SK-N-SH (cell line): ENCODE results near the gene KLF7. TPM values are rescaled to one million over a fixed set of nuclear protein-coding genes. Genes with fewer than 3 reads are reported as not detected.

Source experiments
- CTCF ChIA-PET: fragments of 300-600, 350-600 bp; formaldehyde crosslinking; extraction: SDS; loops from one replicate; lab custom pipeline; 2021; lab: Yijun Ruan, JAX
- POLR2A ChIA-PET: fragments of 350-600 bp; sonication (Branson Sonifier 250); formaldehyde crosslinking; extraction: SDS; loops from one replicate; lab custom pipeline; 2020; ENCODE audit warnings: antibody characterized with exemption, inconsistent platforms; lab: Yijun Ruan, JAX
- DNase-seq: peaks from one replicate; pipeline ENCODE4 v3.0.0; 2012
- H2AFZ ChIP-seq: fragments of 200-600 bp; sonication (generic); 2 replicates; pipeline ENCODE4 v1.8.1; 2016; ENCODE audit warnings: antibody characterized with exemption, mild to moderate bottlenecking, low read depth
- H3F3A ChIP-seq: fragments of 200-600 bp; sonication (generic); replicated peaks from 2 replicates; pipeline ENCODE3; 2016; ENCODE audit warnings: antibody characterized with exemption, mild to moderate bottlenecking; ENCODE audit not compliant: insufficient read depth
- H3K27ac ChIP-seq, 2 experiments: fragments of 200-500 bp in 1 of 2; fragments of 200-600 bp in 1 of 2; sonication (Bioruptor generic) in 1 of 2; sonication (generic), shearing (Covaris generic) in 1 of 2; 2 replicates each; pipeline versions ENCODE4 v1.5.1 to v1.6.1; 2014 to 2016; ENCODE audit warnings: low read depth in 2 of 2, inconsistent platforms in 1 of 2, low read length in 1 of 2, mild to moderate bottlenecking in 1 of 2, mixed read lengths in 1 of 2
- H3K27me3 ChIP-seq: fragments of 200-600 bp; sonication (generic), shearing (Covaris generic); 2 replicates; pipeline ENCODE4 v1.6.1; 2016; ENCODE audit warnings: mixed run types; ENCODE audit not compliant: insufficient read depth
- H3K36me3 ChIP-seq, 2 experiments: fragments of 200-500 bp in 1 of 2; fragments of 200-600 bp in 1 of 2; sonication (Bioruptor generic) in 1 of 2; sonication (generic) in 1 of 2; replicated peaks in 1 of 2; 2 replicates each; pipeline versions ENCODE3 to v1.5.1; 2014 to 2016; ENCODE audit warnings: low read length in 1 of 2, mild to moderate bottlenecking in 1 of 2; ENCODE audit not compliant: insufficient read depth in 2 of 2, control insufficient read depth in 1 of 2
- H3K4me1 ChIP-seq, 2 experiments: fragments of 200-500 bp in 1 of 2; fragments of 200-600 bp in 1 of 2; sonication (Bioruptor generic) in 1 of 2; sonication (generic), shearing (Covaris generic) in 1 of 2; 2 replicates each; pipeline versions ENCODE4 v1.5.1 to v1.6.1; 2014 to 2016; ENCODE audit warnings: low read depth in 1 of 2, low read length in 1 of 2, mixed run types in 1 of 2; ENCODE audit not compliant: insufficient read depth in 2 of 2, control insufficient read depth in 1 of 2
- H3K4me2 ChIP-seq: fragments of 200-600 bp; sonication (generic), shearing (Covaris generic); 2 replicates; pipeline ENCODE4 v1.6.1; 2017; ENCODE audit warnings: mixed run types
- H3K4me3 ChIP-seq, 2 experiments: fragments of 200-500 bp in 1 of 2; fragments of 200-600 bp in 1 of 2; sonication (Bioruptor generic) in 1 of 2; sonication (generic), shearing (Covaris generic) in 1 of 2; 2 replicates each; pipeline versions ENCODE4 v1.5.1 to v1.8.1; 2014 to 2016; ENCODE audit warnings: low read depth in 2 of 2, inconsistent platforms in 1 of 2, low read length in 1 of 2, mild to moderate bottlenecking in 1 of 2, mixed read lengths in 1 of 2, moderate library complexity in 1 of 2
- H3K79me2 ChIP-seq: fragments of 200-600 bp; sonication (generic); 2 replicates; pipeline ENCODE4 v1.8.1; 2017; ENCODE audit warnings: mild to moderate bottlenecking; ENCODE audit not compliant: insufficient read depth
- H3K9ac ChIP-seq: fragments of 200-600 bp; sonication (generic); 2 replicates; pipeline ENCODE4 v1.6.1; 2017; ENCODE audit warnings: mixed run types
- H3K9me2 ChIP-seq: fragments of 200-600 bp; sonication (generic); 2 replicates; pipeline ENCODE4 v1.6.1; 2017; ENCODE audit warnings: mixed run types
- H3K9me3 ChIP-seq: fragments of 200-600 bp; sonication (generic); 2 replicates; pipeline ENCODE4 v1.6.1; 2017; ENCODE audit warnings: mixed run types, mild to moderate bottlenecking, moderate library complexity
- H4K20me1 ChIP-seq: fragments of 200-600 bp; sonication (generic); 2 replicates; pipeline ENCODE4 v1.6.1; 2017; ENCODE audit warnings: mild to moderate bottlenecking, mixed run types; ENCODE audit not compliant: insufficient read depth
- CHD2 ChIP-seq: fragments of 150-350 bp; IDR thresholded peaks from 2 replicates; pipeline ENCODE4 v1.6.1; 2018; ENCODE audit warnings: low read length; ENCODE audit not compliant: partially characterized antibody
- CTCF ChIP-seq: fragments of 200-600 bp; sonication (generic); IDR thresholded peaks from 2 replicates; pipeline ENCODE4 v1.6.1; 2017; ENCODE audit warnings: antibody characterized with exemption, mild to moderate bottlenecking, moderate library complexity
- ELF1 ChIP-seq: IDR thresholded peaks from 2 replicates; pipeline ENCODE4 v1.4.0; 2012
- EP300 ChIP-seq, 2 experiments: IDR thresholded peaks; 2 replicates each; pipeline versions ENCODE4 v1.4.0 to v1.6.1; 2012; ENCODE audit warnings: borderline replicate concordance in 1 of 2, low read depth in 1 of 2, low read length in 1 of 2
- FOXM1 ChIP-seq: IDR thresholded peaks from 2 replicates; pipeline ENCODE4 v1.4.0; 2012; ENCODE audit warnings: low read depth, mild to moderate bottlenecking
- GATA2 ChIP-seq: sonication (generic); formaldehyde crosslinking; IDR thresholded peaks from 2 replicates; pipeline ENCODE4 v1.5.0; 2020; ENCODE audit warnings: mild to moderate bottlenecking, missing genetic modification reagents
- MAX ChIP-seq: IDR thresholded peaks from 2 replicates; pipeline ENCODE4 v1.4.0; 2012; ENCODE audit warnings: low read depth
- MXI1 ChIP-seq: IDR thresholded peaks from 2 replicates; pipeline ENCODE4 v1.6.1; 2012; ENCODE audit warnings: mild to moderate bottlenecking, low read depth, low read length, improper control_type of control experiment
- POLR2AphosphoS5 ChIP-seq: IDR thresholded peaks from 2 replicates; pipeline ENCODE4 v1.6.1; 2012; ENCODE audit warnings: low read depth, low read length
- REST ChIP-seq: IDR thresholded peaks from 2 replicates; pipeline ENCODE4 v1.6.1; 2012; ENCODE audit warnings: mild to moderate bottlenecking, low read depth, low read length, moderate library complexity
- RXRA ChIP-seq: IDR thresholded peaks from 2 replicates; pipeline ENCODE4 v1.4.0; 2012; ENCODE audit warnings: low read depth, mild to moderate bottlenecking, borderline replicate concordance
- SIN3A ChIP-seq: IDR thresholded peaks from 2 replicates; pipeline ENCODE4 v1.6.1; 2012; ENCODE audit warnings: low read depth, mild to moderate bottlenecking, low read length, moderate library complexity, borderline replicate concordance
- TAF1 ChIP-seq: IDR thresholded peaks from 2 replicates; pipeline ENCODE4 v1.6.1; 2012; ENCODE audit warnings: low read depth, mild to moderate bottlenecking, low read length, moderate library complexity, borderline replicate concordance
- USF2 ChIP-seq: fragments of 150-350 bp; IDR thresholded peaks from 2 replicates; pipeline ENCODE4 v1.6.1; 2017; ENCODE audit warnings: antibody characterized with exemption, low read length, low read depth, borderline replicate concordance
- WGBS: methylation state at CpG from one replicate; pipeline ENCODE4 v1.1.6; 2017; ENCODE audit warnings: low lambda C conversion rate; 5-methylcytosine and 5-hydroxymethylcytosine counted together
- polyA plus RNA-seq, 3 experiments: library from polyadenylated mRNA; depleted of rRNA; stranded (reverse); fragments of >200 nt; gene quantifications; 2 replicates each; pipeline ENCODE4 v1.2.3, GENCODE V29; 2012

Gene KLF7
- polyA plus RNA-seq, 1 of the 3 experiments (the other 2 are of a cell fraction): 7.5 TPM

- no peaks in the 10 kb centered on the region for H4K20me1 ChIP-seq
- CTCF ChIA-PET: interaction anchor here (0.6 to 1.0 kb wide), 2 partner anchors 47 to 403 kb away, joined by 3 read pairs; no protein-coding TSS in a partner anchor
- H3K9me3 ChIP-seq: no peaks in the 10 kb centered on the region
- no peaks in the 10 kb centered on the region for H3K9me2 ChIP-seq
- 97% methylated on average over 6 of the region's 6 CpGs for WGBS
- H3F3A ChIP-seq: no peaks in the 10 kb centered on the region
- H3K27ac ChIP-seq: no peak overlapping the region; a peak in 1 of 4 replicates
- TF ChIP-seq RXRA: no peak
- no peak for TF ChIP-seq CTCF
- TF ChIP-seq MAX: no peak
- no peak for TF ChIP-seq MXI1
- TF ChIP-seq REST: no peak
- no peak for TF ChIP-seq ELF1
- TF ChIP-seq TAF1: no peak
- TF ChIP-seq EP300 (IDR thresholded peaks at IDR 0.05; ENCODE audit: borderline replicate concordance in 1 of 2, low read depth in 1 of 2, low read length in 1 of 2): no peak
- TF ChIP-seq SIN3A: no peak
- no peak for TF ChIP-seq GATA2
- no peak for TF ChIP-seq USF2
- no peak for TF ChIP-seq POLR2AphosphoS5
- no peak for TF ChIP-seq CHD2
- TF ChIP-seq FOXM1: no peak
- peaks cover 0 to 9% of the 10 kb centered on the region in 2 experiments; a peak in 1 of 4 replicates for H3K4me1 ChIP-seq
- POLR2A ChIA-PET: no interaction called here
- no peak overlapping the region for H3K4me3 ChIP-seq
- H3K27me3 ChIP-seq: no peaks in the 10 kb centered on the region
- no peaks in the 10 kb centered on the region for H3K79me2 ChIP-seq
- H3K36me3 ChIP-seq: no peaks in the 10 kb centered on the region
- H2AFZ ChIP-seq: no peak overlapping the region
- no peak for DNase-seq
- no peak overlapping the region for H3K4me2 ChIP-seq
- H3K9ac ChIP-seq: no peak overlapping the region
These were observed 110.5 kb downstream of the KLF7 start for GRCh38 chr2:207055257-207055656.
